Choroid plexus epithelial cell (primary cell): ENCODE data around the gene SKIDA1.
A peak's percentile ranks its signal among the peaks of the same experiment; 100 is the strongest.

Experiments used
- DNase-seq: peaks from one replicate; pipeline ENCODE4 v3.0.0-alpha.2; 2010; ENCODE audit warnings: low read depth
- H3K4me3 ChIP-seq: 2 replicates; pipeline ENCODE4 v1.5.1; 2011; ENCODE audit warnings: low read depth, mild to moderate bottlenecking, control low read depth, low read length, moderate library complexity
- TF ChIP-seq, protein P1 (sequence below): conservative IDR thresholded peaks from 2 replicates; pipeline ENCODE4 v1.5.1; 2011; ENCODE audit warnings: low read depth, mild to moderate bottlenecking, control low read depth, inconsistent platforms, low read length, moderate library complexity

The SKIDA1 gene

DNA sequence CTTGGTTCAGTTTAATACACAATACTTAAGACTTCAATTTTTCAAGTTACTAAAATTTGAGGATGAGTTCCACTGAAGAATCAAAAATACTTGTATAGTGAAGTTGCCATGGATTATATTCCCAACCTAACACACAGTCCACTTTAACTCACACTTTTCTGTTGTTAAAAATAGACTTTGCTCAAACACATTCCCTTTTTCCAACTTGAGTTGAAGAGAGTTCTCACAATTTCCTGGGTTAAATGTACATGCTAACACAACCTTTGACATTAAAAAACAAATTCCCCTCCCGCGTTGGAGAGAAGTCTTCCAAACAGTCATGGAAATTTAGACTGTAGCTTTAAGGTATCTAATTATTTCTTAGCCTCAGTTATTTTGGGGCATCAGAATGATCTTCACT lies 27.1 kb downstream of the SKIDA1 start:
- DNase-seq = no peak
- no peak overlapping the region for H3K4me3 ChIP-seq
- TF ChIP-seq, protein P1, sequence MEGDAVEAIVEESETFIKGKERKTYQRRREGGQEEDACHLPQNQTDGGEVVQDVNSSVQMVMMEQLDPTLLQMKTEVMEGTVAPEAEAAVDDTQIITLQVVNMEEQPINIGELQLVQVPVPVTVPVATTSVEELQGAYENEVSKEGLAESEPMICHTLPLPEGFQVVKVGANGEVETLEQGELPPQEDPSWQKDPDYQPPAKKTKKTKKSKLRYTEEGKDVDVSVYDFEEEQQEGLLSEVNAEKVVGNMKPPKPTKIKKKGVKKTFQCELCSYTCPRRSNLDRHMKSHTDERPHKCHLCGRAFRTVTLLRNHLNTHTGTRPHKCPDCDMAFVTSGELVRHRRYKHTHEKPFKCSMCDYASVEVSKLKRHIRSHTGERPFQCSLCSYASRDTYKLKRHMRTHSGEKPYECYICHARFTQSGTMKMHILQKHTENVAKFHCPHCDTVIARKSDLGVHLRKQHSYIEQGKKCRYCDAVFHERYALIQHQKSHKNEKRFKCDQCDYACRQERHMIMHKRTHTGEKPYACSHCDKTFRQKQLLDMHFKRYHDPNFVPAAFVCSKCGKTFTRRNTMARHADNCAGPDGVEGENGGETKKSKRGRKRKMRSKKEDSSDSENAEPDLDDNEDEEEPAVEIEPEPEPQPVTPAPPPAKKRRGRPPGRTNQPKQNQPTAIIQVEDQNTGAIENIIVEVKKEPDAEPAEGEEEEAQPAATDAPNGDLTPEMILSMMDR = no peak

DNA sequence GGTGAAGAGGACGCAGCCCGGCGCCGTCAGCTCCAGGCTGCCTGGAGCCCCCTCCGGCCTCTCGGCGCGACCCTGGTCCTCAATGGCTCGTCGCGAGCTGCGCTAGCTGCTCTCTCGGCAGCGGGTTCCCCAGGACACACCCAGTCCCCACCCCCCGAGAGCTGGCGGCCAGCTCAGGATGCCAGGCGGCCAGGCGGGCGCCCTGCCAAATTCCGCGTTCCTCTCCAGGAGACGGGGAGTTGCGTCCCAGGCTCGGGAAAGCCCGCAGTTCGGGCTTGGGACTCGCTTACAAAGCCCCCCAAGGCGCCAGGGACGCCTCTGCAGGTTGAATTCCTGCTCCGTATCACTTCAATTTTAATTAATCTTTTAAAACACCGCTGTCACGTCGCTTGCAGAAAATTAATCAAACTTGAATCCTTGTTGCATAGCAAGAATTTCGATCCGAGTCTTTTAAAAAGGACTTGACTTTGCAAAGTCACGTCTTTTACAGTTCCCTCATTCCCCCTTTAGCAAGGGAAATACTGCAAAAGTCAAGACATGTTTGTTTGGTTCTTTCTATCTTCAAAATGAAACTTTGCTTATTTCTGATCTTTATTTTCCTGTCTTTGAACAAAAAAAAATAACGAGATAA lies 28.2 kb downstream of the SKIDA1 start:
- TF ChIP-seq, protein P1 = no peak
- H3K4me3 ChIP-seq = peak overlapping the region; percentile 62
- DNase-seq = peak; percentile 62

DNA sequence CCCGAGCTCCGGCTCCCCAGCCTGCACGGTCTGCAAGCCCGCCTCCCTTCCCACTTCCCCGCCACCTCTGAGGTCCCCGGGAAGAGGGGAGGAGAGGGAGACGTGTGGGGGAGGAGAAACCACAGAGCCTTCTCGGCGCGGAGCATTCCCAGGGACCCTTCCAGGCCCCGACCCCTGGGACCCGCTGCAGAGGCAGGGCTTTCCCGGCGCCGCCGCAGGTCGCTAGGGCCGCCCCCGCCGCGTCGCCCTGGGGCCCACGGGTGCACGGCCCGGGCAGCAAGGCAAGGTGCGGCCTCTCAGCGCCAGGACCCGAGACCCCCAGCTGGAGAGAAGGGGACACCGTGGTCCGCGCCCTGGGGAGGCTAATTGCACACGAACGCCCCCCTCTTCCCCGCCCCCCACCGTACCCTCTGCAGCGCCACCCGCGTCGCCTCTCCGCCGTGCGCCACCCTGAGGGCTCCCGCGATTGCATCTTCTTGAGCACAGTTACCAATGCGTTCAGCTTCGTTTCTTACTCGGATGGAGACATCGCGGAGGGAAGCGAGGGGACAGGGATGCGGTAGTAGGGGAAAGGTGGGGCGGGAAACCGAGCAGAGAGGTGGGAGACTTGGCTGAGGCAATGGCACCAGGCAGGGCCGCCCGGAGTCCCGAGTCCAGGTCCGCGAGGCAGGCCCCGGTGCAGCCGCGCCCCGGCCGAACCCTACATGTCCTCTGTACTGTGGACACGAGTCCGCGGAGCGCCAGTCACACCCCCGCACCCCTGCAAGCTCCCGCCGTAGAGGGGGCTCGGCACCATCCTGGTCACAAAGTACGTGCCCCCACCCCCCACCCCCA lies 28.9 kb downstream of the SKIDA1 start:
- peak overlapping the region; percentile 62 for H3K4me3 ChIP-seq
- TF ChIP-seq, protein P1 = peak; percentile 40
- no peak for DNase-seq

DNA sequence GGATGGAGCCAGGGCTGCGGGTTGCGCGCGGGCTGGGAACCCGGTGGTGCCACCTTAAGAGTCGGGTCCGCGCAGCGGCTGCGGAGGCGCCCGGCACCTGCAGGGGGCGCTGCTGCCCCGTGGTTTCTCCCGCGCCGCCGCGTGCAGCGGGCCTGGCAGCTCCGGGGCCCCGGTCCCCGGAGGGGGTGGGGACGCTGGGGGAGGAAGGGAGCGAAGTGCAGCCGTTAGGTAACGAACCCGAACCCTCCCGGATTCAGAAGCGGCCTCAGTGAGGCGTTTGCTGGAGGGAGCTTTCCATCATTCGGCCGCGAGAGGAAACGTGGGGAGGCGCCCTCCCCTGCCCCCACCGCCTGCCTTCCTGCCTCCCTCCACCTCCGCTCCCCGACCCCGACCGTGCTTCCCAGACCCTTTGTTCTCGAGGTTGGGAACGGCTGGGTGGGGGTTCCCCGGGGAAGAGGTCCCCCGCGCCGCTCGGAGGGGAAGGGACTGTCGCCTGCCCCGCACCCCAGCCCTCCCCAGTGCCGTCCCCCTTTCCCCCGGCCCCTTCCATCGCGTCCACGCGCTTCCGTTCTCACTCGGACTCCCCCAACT lies 29.6 kb downstream of the SKIDA1 start:
- H3K4me3 ChIP-seq = peak overlapping the region; percentile 62
- peak; percentile 86 for DNase-seq
- TF ChIP-seq, protein P1 = peak; percentile 67

DNA sequence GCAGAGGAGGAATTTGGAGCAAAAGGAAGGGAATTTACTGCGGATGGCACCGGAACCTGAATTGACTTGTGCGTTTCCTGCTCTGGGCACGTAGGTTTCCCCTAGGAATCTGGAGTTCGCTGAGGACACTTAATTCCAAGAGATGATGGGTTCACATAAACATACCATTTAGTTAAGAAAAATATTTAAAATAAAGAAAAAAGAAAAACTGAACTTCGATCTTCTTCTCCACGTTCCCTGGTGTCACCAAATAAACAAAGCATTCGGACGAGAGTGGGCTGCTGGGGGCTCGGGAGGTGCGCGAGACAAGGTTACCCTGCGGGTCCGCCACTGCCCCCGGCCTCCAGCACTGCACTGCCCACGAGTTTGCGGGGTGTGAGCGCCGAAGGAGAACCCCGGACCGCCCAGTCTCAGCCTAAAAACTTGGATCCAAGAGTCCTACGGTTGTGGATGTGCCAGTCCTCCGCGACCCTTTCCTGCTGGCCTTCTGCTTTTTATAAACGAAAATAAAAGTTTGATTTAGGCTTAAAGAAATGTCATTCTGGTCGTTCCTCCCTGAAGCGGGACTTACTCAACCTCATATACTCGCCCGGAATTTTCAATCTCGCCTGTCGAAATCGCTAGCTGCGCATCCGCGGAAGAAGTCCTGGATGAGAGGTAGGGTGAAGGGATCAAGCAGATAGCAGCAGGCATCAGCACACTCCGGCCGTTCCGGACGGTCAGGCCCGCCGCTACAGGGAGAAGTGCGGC lies 30.3 kb downstream of the SKIDA1 start:
- H3K4me3 ChIP-seq = peak overlapping the region; percentile 62
- DNase-seq = no peak

More for the DNA sequence above, 30.3 kb downstream of the SKIDA1 start:
- TF ChIP-seq, protein P1 = peak; percentile 34
